HepG2 (cell line): ENCODE data around the gene WNK4. TPM values are rescaled to one million over a fixed set of nuclear protein-coding genes. Genes with fewer than 3 reads are reported as not detected.

Experiments
- CAMTA2 ChIP-seq: sonication (generic); formaldehyde crosslinking; IDR thresholded peaks from 2 replicates; pipeline ENCODE4 v1.4.0; 2020; ENCODE audit warnings: mild to moderate bottlenecking, missing genetic modification reagents, borderline replicate concordance
- DNMT1 ChIP-seq: sonication (generic); formaldehyde crosslinking; IDR thresholded peaks from 2 replicates; pipeline ENCODE4 v1.5.1; 2020; ENCODE audit warnings: mild to moderate bottlenecking, missing genetic modification reagents
- DNMT3B ChIP-seq: conservative IDR thresholded peaks from 2 replicates; pipeline ENCODE4 v1.6.1; 2016; ENCODE audit warnings: missing biosample characterization, control low read depth
- EHMT2 ChIP-seq: fragments of 200-600 bp; sonication (generic); IDR thresholded peaks from 2 replicates; pipeline ENCODE4 v1.7.0; 2017; ENCODE audit warnings: antibody characterized with exemption, low read depth, low read length, borderline replicate concordance
- ELF3 ChIP-seq: IDR thresholded peaks from 2 replicates; pipeline ENCODE4 v1.6.1; 2016; ENCODE audit warnings: missing genetic modification reagents, missing compliant biosample characterization
- FOXJ3 ChIP-seq: sonication (generic); formaldehyde crosslinking; IDR thresholded peaks from 2 replicates; pipeline ENCODE4 v1.4.0; 2020; ENCODE audit warnings: missing genetic modification reagents, mild to moderate bottlenecking, borderline replicate concordance
- FOXO4 ChIP-seq: sonication (generic); formaldehyde crosslinking; conservative IDR thresholded peaks from 2 replicates; pipeline ENCODE4 v1.8.1; 2023; ENCODE audit warnings: missing genetic modification reagents
- HCFC1 ChIP-seq: fragments of 150-350 bp; IDR thresholded peaks from 2 replicates; pipeline ENCODE4 v1.6.1; 2014; ENCODE audit warnings: low read depth, low read length
- HMG20A ChIP-seq: IDR thresholded peaks from 2 replicates; pipeline ENCODE4 v1.6.1; 2016; ENCODE audit warnings: borderline replicate concordance
- KLF16 ChIP-seq, 2 experiments: sonication (generic) in 1 of 2; formaldehyde crosslinking in 1 of 2; IDR thresholded peaks; 2 replicates each; pipeline versions ENCODE4 v1.6.1 to v1.8.0; 2016 to 2023; ENCODE audit warnings: missing genetic modification reagents in 2 of 2, missing compliant biosample characterization in 1 of 2
- MIER2 ChIP-seq: IDR thresholded peaks from 2 replicates; pipeline ENCODE4 v1.6.1; 2016; ENCODE audit warnings: missing biosample characterization, missing genetic modification reagents
- PLSCR1 ChIP-seq: sonication (generic); formaldehyde crosslinking; IDR thresholded peaks from 2 replicates; pipeline ENCODE4 v1.5.0; 2020; ENCODE audit warnings: missing genetic modification reagents, mild to moderate bottlenecking, borderline replicate concordance
- SAFB2 ChIP-seq: sonication (generic); formaldehyde crosslinking; IDR thresholded peaks from 2 replicates; pipeline ENCODE4 v1.5.1; 2020; ENCODE audit warnings: missing genetic modification reagents, low read depth, mild to moderate bottlenecking, borderline replicate concordance
- SIX4 ChIP-seq: sonication (generic); formaldehyde crosslinking; IDR thresholded peaks from 2 replicates; pipeline ENCODE4 v1.4.0; 2020; ENCODE audit warnings: missing genetic modification reagents
- SOX13 ChIP-seq, 3 experiments: fragments of 450-650 bp in 1 of 3; sonication (generic) in 1 of 3; formaldehyde crosslinking in 1 of 3; IDR thresholded peaks in 2 of 3; conservative IDR thresholded peaks in 1 of 3; 2 replicates each; pipeline versions ENCODE4 v1.5.0 to v1.6.1; 2016 to 2020; ENCODE audit warnings: antibody characterized with exemption in 1 of 3, mild to moderate bottlenecking in 1 of 3, missing compliant biosample characterization in 1 of 3, missing genetic modification reagents in 1 of 3, moderate library complexity in 1 of 3
- ZBTB10 ChIP-seq: sonication (generic); formaldehyde crosslinking; IDR thresholded peaks from 2 replicates; pipeline ENCODE4 v1.4.0; 2020; ENCODE audit warnings: missing genetic modification reagents, borderline replicate concordance
- ZFP1 ChIP-seq: IDR thresholded peaks from 2 replicates; pipeline ENCODE4 v1.6.1; 2016
- ZNF354B ChIP-seq: sonication (generic); formaldehyde crosslinking; IDR thresholded peaks from 2 replicates; pipeline ENCODE4 v1.8.0; 2022; ENCODE audit warnings: mild to moderate bottlenecking, missing genetic modification reagents
- ZNF496 ChIP-seq: sonication (generic); formaldehyde crosslinking; IDR thresholded peaks from 2 replicates; pipeline ENCODE4 v1.8.1; 2023; ENCODE audit warnings: mild to moderate bottlenecking, moderate library complexity, missing genetic modification reagents; ENCODE audit not compliant: insufficient replicate concordance
- ZNF605 ChIP-seq: sonication (generic); formaldehyde crosslinking; IDR thresholded peaks from 2 replicates; pipeline ENCODE4 v1.8.0; 2022; ENCODE audit warnings: mild to moderate bottlenecking, missing genetic modification reagents
- ZNF740 ChIP-seq: sonication (generic); formaldehyde crosslinking; IDR thresholded peaks from 2 replicates; pipeline ENCODE4 v1.4.0; 2020; ENCODE audit warnings: missing genetic modification reagents
- ZNF891 ChIP-seq: sonication (generic); formaldehyde crosslinking; IDR thresholded peaks from 2 replicates; pipeline ENCODE4 v1.5.0; 2020; ENCODE audit warnings: mild to moderate bottlenecking, missing genetic modification reagents
- ZSCAN31 ChIP-seq: sonication (generic); formaldehyde crosslinking; IDR thresholded peaks from 2 replicates; pipeline ENCODE4 v1.5.0; 2020; ENCODE audit warnings: low read depth, mild to moderate bottlenecking, missing genetic modification reagents
- polyA plus RNA-seq, 8 experiments: library from polyadenylated mRNA; depleted of rRNA in 3 of 8; stranded (reverse) in 7 of 8; unstranded in 1 of 8; fragments of >200 nt; fragmentation: Illumina TruSeq in 4 of 8; extraction: Trizol in 4 of 8; gene quantifications; 2 replicates each; pipeline versions ENCODE4 v1.2.1 to v1.2.3, GENCODE V29; 2011 to 2016; ENCODE audit warnings: low read depth in 4 of 8, missing spikeins in 1 of 8, mixed read lengths in 1 of 8; ENCODE audit not compliant: insufficient read depth in 1 of 8
- total RNA-seq, 5 experiments: library from RNA; depleted of rRNA; stranded (reverse); fragments of >200 nt; fragmentation: Illumina TruSeq; extraction: Trizol; gene quantifications; 2 replicates each; pipeline ENCODE4 v1.2.3, GENCODE V29; 2016; ENCODE audit warnings: low read depth in 1 of 5

WNK4 gene
- total and polyA plus RNA-seq, 2 of the 13 experiments (the other 11 are each of a cell fraction or from before 2014, with no cell fraction given): 2.7 to 13.7 TPM

- TF ChIP-seq FOXO4 (CRISPR knock-in tag) (no peak), ZNF891 (CRISPR knock-in tag) (peak; percentile 30), DNMT3B (CRISPR knock-in tag) (0 out of 2 replicates have a peak, but pooled peaks have one; percentile 67), HCFC1 (no peak), ZFP1 (CRISPR knock-in tag) (peak; percentile 83; the same call in 1 of the 2 replicates), ELF3 (CRISPR knock-in tag) (peak; percentile 92), FOXJ3 (no peak; the same call in 1 of the 2 replicates), SOX13 (IDR thresholded peaks at IDR 0.05) (peak; percentile 30; the same call in 1 of the 2 replicates), SOX13 (CRISPR knock-in tag; conservative IDR thresholded peaks at IDR 0.05 in 1 of 2, IDR thresholded peaks at IDR 0.05 in 1 of 2) (peak in 1 of 2 experiments; percentile 69; a peak in 2 of 4 replicates), ZBTB10 (CRISPR knock-in tag) (no peak; the same call in 1 of the 2 replicates), CAMTA2 (CRISPR knock-in tag) (no peak), MIER2 (CRISPR knock-in tag) (no peak), HMG20A (CRISPR knock-in tag) (peak; percentile 80; the same call in 1 of the 2 replicates), SIX4 (CRISPR knock-in tag) (no peak; the same call in 1 of the 2 replicates), ZNF354B (CRISPR knock-in tag) (0 out of 2 replicates have a peak, but pooled peaks have one; percentile 27), SAFB2 (CRISPR knock-in tag) (peak; percentile 61), PLSCR1 (CRISPR knock-in tag) (no peak), ZNF605 (CRISPR knock-in tag) (peak; percentile 43; the same call in 1 of the 2 replicates), DNMT1 (CRISPR knock-in tag) (peak; percentile 86; the same call in 1 of the 2 replicates), ZNF496 (CRISPR knock-in tag) (no peak), KLF16 (CRISPR knock-in tag; IDR thresholded peaks at IDR 0.05) (peak in 1 of 2 experiments; percentile 92; a peak in 2 of 4 replicates), EHMT2 (no peak), ZNF740 (no peak), ZSCAN31 (peak; percentile 45; the same call in 1 of the 2 replicates)
Observed at GRCh38 chr17:42779936-42780850, at the start of gene WNK4 (continued).
